ENCODE measurements around the gene PDS5B. TPM values are rescaled to one million over a fixed set of nuclear protein-coding genes. Genes with fewer than 3 reads are reported as not detected.

Gene PDS5B
- total and polyA plus RNA-seq, 10 of the 15 experiments (the other 5 are each of a cell fraction or from before 2014, with no cell fraction given): 15.4 to 55.3 (median 30.7) TPM

DNA sequence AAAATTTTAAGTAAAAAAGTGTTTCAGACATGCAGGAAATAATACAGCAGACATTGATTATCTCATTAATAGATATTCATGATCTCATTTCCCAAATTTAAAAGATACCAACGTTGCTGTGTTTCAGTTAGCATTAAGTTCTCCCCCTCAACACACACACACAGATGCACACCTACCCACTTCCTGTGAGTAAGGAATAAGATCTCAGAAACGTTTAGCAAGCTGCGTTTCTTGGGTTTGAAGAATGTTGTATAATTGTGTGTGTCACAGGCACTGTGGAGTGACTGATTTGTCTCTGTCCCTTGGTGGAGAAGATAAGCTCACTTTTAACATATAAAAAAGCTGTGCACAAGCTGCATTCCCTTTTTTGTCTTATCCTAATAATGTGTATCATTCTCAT is 196.8 kb downstream of the PDS5B start:
- WGBS (ENCODE audit: insufficient coverage, insufficient replicate concordance, low lambda C conversion rate, missing lambda C conversion rate): 32% methylated on average over 3 of the region's 3 CpGs
- intact Hi-C loops (cut with micrococcal nuclease; ENCODE audit: unreplicated experiment): no loop called here
- Histone ChIP-seq H3K9ac (ENCODE audit: control insufficient read depth, insufficient read depth, low read length) (no peak overlapping the region), H3K4me1 (ENCODE audit: control insufficient read depth, insufficient read depth, low read length) (no peaks in the 10 kb centered on the region), H3K27ac (ENCODE audit: control insufficient read depth, insufficient read depth) (0 out of 2 replicates have a peak overlapping the region, but pooled peaks have one; percentile 2), H3K27me3 (replicated peaks in 1 of 2; ENCODE audit: control insufficient read depth in 2 of 2, insufficient read depth in 2 of 2, low read length in 1 of 2) (no peaks in the 10 kb centered on the region), H2AFZ (ENCODE audit: control insufficient read depth, low read depth, low read length) (peak overlapping the region; percentile 28; the same call in 1 of the 2 replicates), H3K36me3 (ENCODE audit: control insufficient read depth in 2 of 2, insufficient read depth in 2 of 2, low read length in 1 of 2) (peaks cover 0 to 5% of the 10 kb centered on the region in 2 experiments; a peak in 3 of 4 replicates), H3K4me3 (no peak overlapping the region), H3K4me2 (ENCODE audit: control insufficient read depth, insufficient read depth) (no peak overlapping the region), H3K9me3 (replicated peaks; ENCODE audit: control insufficient read depth, insufficient read depth, low read length) (no peaks in the 10 kb centered on the region), H3K79me2 (ENCODE audit: control insufficient read depth, insufficient read depth, low read length) (no peaks in the 10 kb centered on the region), H4K20me1 (ENCODE audit: control insufficient read depth, insufficient read depth) (no peaks in the 10 kb centered on the region)
- BruUV-seq (replicated peaks): no TSS peak
- ATAC-seq (peak; percentile 67), FAIRE-seq (no peak), DNase-seq (ENCODE audit: low read depth, low spot score) (no peak)
- in situ Hi-C loops (cut with MboI): no loop called here
- RAD21 ChIA-PET (ENCODE audit: unreplicated experiment): interaction anchor here (3.6 kb wide), 1 partner anchor 46 kb away, joined by 8 read pairs; no protein-coding TSS in a partner anchor
- CTCF ChIA-PET: no interaction called here
- POLR2A ChIA-PET: no interaction called here
- TF ChIP-seq RUNX3 (IDR thresholded peaks at IDR 0.05; ENCODE audit: low read length): peak; percentile 46; the same call in 1 of the 2 replicates
- TF ChIP-seq WRNIP1 (IDR thresholded peaks at IDR 0.05; ENCODE audit: borderline replicate concordance, low read depth, low read length): no peak
- no peak for TF ChIP-seq HDAC6 (IDR thresholded peaks at IDR 0.05; ENCODE audit: unreplicated experiment)
- TF ChIP-seq BRCA1 (IDR thresholded peaks at IDR 0.05; ENCODE audit: low read depth, low read length): no peak
- TF ChIP-seq ZNF384 (IDR thresholded peaks at IDR 0.05; ENCODE audit: borderline replicate concordance, low read depth, low read length): no peak
- peak; percentile 21; the same call in 1 of the 2 replicates for TF ChIP-seq ATF7 (IDR thresholded peaks at IDR 0.05; ENCODE audit: low read depth)
- TF ChIP-seq SMARCA5 (IDR thresholded peaks at IDR 0.05): no peak
- TF ChIP-seq MTA3 (IDR thresholded peaks at IDR 0.05; ENCODE audit: borderline replicate concordance, low read length): no peak
- SMC1A ChIA-PET (ENCODE audit: uncharacterized antibody, unreplicated experiment): interaction anchor here (0.6 to 1.7 kb wide), 5 partner anchors 10 to 29 kb away, joined by 3 to 4 read pairs (median 3); no protein-coding TSS in a partner anchor

GRCh38 chr13:32790731-32791130 is 204.5 kb downstream of the PDS5B start:
- Histone ChIP-seq H3K36me3 (ENCODE audit: control insufficient read depth in 2 of 2, insufficient read depth in 2 of 2, low read length in 1 of 2) (peaks cover 0 to 2% of the 10 kb centered on the region in 2 experiments; a peak in 2 of 4 replicates), H3K4me3 (no peak overlapping the region), H3K9me3 (replicated peaks; ENCODE audit: control insufficient read depth, insufficient read depth, low read length) (no peaks in the 10 kb centered on the region), H4K20me1 (ENCODE audit: control insufficient read depth, insufficient read depth) (no peaks in the 10 kb centered on the region), H3K79me2 (ENCODE audit: control insufficient read depth, insufficient read depth, low read length) (no peaks in the 10 kb centered on the region), H3K9ac (ENCODE audit: control insufficient read depth, insufficient read depth, low read length) (no peak overlapping the region), H3K4me1 (ENCODE audit: control insufficient read depth, insufficient read depth, low read length) (peaks cover 9% of the 10 kb centered on the region; the same call in 1 of the 2 replicates), H3K27ac (ENCODE audit: control insufficient read depth, insufficient read depth) (no peak overlapping the region; the same call in 1 of the 2 replicates), H2AFZ (ENCODE audit: control insufficient read depth, low read depth, low read length) (no peak overlapping the region), H3K27me3 (replicated peaks in 1 of 2; ENCODE audit: control insufficient read depth in 2 of 2, insufficient read depth in 2 of 2, low read length in 1 of 2) (no peaks in the 10 kb centered on the region), H3K4me2 (ENCODE audit: control insufficient read depth, insufficient read depth) (no peak overlapping the region)
- in situ Hi-C loops (cut with MboI): no loop called here
- no peak for DNase-seq (ENCODE audit: low read depth, low spot score)
- intact Hi-C loops (cut with micrococcal nuclease; ENCODE audit: unreplicated experiment): no loop called here
- TF ChIP-seq RAD21 (IDR thresholded peaks at IDR 0.05; ENCODE audit: insufficient read depth, low read depth, low read length) (0 out of 2 replicates have a peak, but pooled peaks have one; percentile 6), REST (IDR thresholded peaks at IDR 0.05; ENCODE audit: low read depth, low read length) (peak; percentile 59; the same call in 1 of the 2 replicates)
- TF ChIP-seq, protein P1, sequence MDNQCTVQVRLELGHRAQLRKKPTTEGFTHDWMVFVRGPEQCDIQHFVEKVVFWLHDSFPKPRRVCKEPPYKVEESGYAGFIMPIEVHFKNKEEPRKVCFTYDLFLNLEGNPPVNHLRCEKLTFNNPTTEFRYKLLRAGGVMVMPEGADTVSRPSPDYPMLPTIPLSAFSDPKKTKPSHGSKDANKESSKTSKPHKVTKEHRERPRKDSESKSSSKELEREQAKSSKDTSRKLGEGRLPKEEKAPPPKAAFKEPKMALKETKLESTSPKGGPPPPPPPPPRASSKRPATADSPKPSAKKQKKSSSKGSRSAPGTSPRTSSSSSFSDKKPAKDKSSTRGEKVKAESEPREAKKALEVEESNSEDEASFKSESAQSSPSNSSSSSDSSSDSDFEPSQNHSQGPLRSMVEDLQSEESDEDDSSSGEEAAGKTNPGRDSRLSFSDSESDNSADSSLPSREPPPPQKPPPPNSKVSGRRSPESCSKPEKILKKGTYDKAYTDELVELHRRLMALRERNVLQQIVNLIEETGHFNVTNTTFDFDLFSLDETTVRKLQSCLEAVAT (IDR thresholded peaks at IDR 0.05): no peak
- ChIA-PET CTCF (no interaction called here), POLR2A (no interaction called here), SMC1A (ENCODE audit: uncharacterized antibody, unreplicated experiment) (no interaction called here), RAD21 (ENCODE audit: unreplicated experiment) (interaction anchor here (1.4 kb wide), 1 partner anchor 54 kb away, joined by 3 read pairs; no protein-coding TSS in a partner anchor)
- no peak; the same call in 2 of the 3 replicates for ATAC-seq
- no peak for FAIRE-seq
- WGBS (ENCODE audit: insufficient coverage, insufficient replicate concordance, low lambda C conversion rate, missing lambda C conversion rate): 82% methylated on average over 3 of the region's 3 CpGs
- no TSS peak for BruUV-seq (replicated peaks)

Measured in GM12878 (cell line).